ENCODE results near the gene DISC1. TPM values are rescaled to one million over a fixed set of nuclear protein-coding genes. Genes with fewer than 3 reads are reported as not detected.
"Not testable (repeated sequence)": the region's sequence is repeated elsewhere in the genome, so short reads cannot be mapped to it uniquely, and the experiment has no call there.

The DISC1 gene
- total RNA-seq, 1 donor from 2014 or later, result 3.0 TPM

DNA sequence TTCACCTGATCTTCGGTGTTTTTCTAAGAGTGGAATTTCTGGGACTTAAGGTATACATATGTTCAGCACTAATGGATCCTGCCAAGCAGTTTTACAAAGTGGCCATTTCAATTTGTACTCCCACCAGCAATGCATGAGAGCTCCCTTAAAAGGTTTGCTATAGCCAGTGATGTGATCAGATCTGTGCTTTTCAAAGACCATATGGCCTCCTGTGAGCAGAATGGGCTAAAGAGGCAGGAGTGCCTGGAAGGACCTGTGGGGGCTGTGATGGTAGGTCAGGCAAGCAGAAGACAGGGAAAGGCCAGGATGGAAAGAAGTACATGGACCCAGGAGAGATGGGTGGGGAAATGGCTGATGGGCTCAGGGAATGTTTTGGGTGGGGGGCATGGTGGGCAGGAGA, 252.7 kb downstream of the DISC1 start:
- no peak for DNase-seq (ENCODE audit: low read depth in 2 of 2)

DNA sequence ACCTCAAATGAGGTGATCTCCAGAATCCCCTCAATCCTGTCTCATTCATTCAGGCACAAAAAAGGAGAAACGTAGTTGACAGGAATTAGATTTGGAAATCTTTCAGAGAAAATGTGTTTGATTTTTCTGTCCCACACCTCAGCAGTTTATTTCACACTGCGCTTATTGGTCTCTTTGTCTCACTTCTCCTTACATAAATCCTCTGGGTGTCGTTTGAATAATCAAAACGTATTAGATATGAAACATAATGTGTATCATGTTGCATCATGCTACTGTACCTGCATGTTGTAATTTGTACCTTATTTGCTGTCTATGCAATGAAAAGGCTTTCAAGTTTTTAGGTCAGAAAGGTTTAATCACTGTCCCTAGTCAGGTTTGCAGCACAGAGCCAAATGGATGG, 255.7 kb downstream of the DISC1 start:
- DNase-seq (ENCODE audit: low read depth in 2 of 2), result no peak

DNA sequence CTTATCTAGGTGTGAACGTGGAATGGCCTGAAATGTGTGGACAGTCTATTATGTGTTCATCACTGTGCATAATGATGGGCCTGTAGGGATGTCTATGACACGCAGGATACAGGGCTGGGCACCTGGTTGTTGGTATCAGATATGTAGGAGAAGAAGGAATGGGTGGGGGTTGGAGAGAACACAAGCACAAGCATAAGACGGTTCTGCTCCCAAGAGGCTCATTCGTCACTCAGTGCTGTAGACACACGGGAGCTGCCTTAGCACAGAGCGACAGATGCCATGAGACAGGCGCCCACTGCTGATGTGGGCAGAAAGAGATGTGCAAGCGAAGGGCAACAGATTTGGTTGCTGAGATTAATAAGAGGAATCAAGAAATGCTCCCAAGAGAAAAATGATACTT, 256.2 kb downstream of the DISC1 start:
- DNase-seq (ENCODE audit: low read depth in 2 of 2), result no peak

DNA sequence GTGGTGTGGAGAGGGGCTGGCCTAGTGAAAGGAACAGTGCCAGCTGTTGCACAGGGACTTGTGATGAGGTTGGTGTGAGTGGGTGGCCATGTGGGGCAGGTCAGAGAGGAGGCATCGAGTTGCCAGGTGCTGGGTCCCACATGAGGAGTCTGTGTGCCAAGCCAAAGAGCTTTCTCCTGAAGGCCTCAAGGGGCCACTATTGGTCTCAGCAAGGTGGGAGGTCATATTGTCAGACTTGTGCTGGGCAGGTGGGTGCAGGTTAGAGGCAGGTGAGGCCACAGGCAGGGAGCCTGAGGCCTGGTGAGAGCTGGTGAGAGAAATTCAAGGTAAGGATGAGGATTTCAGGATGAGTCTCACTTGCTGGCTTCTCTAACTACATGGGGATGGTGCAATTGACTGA, 256.8 kb downstream of the DISC1 start:
- no peak for DNase-seq (ENCODE audit: low read depth in 2 of 2)

DNA sequence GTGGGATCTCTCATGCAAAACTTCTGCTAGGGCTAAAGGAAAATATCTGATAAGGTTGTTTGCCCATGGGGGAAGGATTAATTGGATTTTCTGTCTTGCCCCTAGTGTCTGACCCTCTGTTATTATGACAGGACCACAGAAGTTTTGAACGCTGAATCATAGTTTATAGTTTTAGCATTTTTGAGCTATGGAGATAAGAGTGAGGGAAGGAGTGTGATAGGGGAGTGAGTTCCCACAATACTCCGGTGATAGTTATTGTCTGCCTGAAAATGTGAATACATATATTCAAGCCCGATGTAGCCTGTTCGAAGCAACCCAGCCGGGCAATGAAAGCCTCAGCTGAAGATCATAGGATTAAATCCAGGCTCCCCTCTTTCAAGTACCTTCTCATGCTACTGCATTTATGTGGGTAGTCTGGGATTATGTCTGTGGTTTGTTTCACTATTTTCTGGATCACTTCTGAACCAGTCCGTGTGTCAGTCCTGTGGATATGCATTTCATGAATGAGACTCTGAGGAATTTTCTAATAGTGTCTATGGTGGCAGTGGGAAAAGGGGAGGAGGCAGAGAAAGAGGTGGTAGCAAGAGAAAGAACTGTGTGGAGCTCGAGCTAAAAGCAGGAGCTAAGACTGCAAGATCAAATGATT, 258.7 kb downstream of the DISC1 start:
- peak in 1 of 2 donors; percentile 40 for DNase-seq (ENCODE audit: low read depth in 2 of 2)

DNA sequence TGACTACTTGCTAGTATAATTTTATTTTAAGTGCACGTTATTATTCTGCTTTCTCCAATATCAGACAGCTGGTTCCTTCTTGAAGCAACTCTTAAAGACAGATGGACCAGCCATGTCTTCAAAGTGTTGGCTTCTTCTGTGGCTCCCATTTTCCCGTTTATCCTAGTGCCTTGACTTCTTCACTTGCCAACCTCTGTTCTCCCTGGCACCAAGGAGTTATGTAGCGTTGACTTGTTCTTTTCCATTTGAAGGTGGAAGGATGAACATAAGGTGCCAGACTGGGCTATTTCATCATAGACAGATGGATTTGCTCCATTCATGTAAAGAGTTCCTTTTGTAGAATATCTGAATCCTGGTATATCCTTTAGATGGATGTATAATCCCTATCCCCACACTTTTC, 260.6 kb downstream of the DISC1 start:
- no peak for DNase-seq (ENCODE audit: low read depth in 2 of 2)

DNA sequence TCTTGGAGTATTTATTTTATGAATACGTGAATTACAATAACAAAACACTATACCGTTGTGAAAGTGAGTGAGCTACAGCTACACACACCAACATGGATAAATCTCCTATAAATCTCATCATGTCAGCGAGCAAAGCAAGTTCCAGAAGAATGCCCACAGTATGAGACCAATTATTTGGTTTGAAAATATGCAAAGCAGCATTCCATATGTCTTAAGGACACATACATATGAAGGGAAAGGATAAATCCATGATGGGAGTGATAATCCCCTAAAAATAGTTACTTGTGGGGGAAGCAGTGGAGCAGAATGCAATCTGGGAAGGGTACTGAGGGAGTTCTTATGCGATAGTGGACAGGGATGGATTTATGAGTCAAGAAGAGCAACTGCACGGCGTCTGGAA, 261.3 kb downstream of the DISC1 start:
- no peak for DNase-seq (ENCODE audit: low read depth in 2 of 2)

DNA sequence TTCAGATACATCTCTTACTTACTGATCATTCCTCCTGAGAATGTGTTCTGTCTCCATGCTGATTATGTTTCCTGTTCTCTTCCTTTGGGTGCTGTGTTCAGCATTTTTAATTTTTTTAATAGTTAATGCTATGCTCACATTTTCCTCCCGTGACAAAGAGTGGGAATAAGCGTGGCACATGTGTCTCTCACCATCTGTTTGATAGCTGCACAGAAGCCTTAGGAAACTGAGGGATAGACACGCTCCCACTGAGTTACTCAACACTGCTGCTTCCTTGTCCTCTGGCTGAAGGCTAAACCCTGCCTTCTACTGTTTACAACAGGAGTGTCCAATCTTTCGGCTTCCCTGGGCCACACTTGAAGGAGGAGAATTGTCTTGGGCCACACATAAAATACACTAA, 264.2 kb downstream of the DISC1 start:
- DNase-seq (ENCODE audit: low read depth in 2 of 2), result no peak

DNA sequence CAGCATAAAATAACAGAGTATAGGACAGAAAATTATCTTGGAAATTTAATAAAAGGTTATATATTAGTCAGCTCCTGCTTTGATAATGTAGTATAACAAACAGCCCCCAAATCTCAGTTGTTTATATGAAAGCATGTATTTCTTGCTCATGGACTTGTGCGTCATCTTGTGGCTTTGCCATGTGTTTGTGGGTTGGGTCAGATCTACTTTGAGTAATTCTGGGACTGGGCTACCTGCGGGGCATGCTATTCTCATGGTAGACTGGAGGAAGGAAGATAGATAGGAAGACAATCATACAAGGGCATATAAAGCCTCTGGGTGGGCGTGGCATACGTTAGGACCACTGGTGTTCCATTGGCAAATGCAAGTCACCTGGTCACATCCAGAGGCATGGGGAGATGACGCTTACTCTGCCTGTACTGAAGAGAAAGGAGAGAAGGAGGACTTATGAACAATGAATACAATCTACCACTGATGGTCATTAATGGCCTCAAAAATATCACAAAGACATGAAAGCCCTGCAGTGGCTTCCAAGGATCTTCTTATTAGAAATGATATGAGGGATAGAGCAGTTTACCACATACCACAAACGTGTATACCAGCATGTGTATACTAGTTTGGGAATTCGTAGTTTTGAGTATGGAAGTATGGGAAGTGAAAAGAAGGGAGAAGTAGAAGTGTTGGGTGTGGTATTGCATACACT, 267.0 kb downstream of the DISC1 start:
- no peak for DNase-seq (ENCODE audit: low read depth in 2 of 2)

DNA sequence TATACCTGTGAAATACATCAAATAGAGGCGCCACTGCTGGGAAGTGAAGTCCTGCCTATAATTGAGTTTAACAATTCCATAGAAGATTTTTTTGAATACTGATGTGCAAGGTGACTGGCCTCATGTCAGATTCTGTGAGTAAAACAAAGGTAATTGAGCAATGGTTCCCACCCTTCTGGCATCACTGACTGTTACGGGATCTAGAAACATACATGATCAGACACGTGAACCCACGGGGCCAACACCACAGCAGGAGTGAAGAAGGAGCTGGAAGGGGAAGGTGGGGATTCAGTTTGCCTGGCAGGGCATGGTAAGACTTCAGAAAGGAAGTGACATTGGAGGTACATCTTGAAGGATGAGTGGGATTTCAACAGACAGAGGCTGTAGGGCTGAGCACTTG, 270.2 kb downstream of the DISC1 start:
- no peak for DNase-seq (ENCODE audit: low read depth in 2 of 2)

DNA sequence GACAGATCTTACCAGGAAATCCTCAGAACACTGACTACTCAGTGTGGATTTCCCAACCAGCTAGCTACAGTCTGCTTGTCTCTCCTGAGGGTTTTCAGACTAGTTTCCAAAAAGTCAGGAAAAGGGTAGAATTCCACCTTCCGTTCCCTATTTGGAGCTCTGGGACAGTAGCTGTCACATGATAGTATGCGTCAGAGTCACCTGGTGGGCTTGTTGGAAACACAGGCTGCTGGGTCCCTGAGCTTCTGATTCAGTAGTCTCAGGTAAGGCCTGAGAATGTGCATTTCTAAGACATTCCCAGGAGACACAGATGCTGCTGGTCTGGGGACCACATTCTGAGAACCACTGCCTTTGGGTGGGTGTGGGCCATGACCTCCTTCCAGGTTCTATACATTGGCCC, 272.5 kb downstream of the DISC1 start:
- no peak for DNase-seq (ENCODE audit: low read depth in 2 of 2)

DNA sequence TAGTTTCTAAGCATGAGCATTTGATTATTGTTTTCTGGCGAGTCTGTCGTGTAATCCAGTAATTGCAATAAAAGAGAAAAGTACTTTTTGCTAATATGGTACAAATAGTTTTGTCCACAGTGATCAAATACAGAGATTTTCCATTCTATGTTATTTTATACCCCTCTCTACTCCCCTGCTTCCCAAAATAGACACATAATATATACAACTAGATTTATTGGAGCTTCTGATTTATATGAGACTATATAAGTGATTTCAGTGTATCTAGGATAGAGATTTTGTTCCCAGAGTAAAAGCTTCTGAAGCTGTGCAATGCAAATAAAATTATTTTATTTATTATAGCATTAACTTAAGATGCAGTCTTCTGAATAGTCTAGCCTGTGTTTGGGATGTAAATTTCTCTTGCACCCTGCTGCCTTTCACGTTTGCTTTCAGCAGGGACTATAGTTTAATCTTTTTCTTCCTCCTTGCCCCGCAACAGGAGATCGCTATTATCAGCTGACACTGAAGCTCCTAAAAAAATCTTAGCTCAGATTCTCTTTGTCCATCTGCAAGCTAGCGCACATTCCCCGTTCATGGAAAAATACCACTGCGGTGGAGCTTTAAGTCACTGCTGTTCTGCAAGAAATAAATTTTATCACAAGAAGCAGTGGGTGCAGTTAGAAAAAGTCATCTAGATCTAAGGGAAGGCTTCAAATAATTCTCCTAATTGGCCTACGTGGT, 273.3 kb downstream of the DISC1 start:
- DNase-seq (ENCODE audit: low read depth in 2 of 2), result no peak

DNA sequence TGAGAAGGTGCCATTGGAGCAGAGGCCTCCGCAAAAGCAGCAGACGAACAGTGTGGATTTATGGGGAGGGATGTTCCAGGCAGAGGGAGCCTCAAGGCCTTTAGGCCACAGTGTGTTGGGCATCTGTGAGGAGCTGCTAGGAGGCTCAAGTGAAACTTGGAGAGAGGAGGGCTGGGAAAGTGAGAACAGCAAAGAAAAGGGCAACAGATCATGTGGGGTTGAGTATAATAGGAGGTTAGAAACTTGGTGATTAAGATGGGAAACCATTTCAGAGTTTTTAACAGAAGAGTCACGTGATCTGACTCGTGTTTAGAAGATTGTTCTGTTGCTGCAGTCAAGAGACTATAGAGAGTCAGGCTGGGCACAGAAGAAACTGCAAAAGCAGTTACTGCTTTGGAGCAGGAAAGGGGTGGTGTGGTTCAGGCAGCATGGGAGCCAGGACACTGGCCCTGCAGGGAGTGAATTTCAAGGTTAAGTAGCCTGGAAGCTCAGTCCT, 277.0 kb downstream of the DISC1 start:
- DNase-seq (ENCODE audit: low read depth in 2 of 2), result no peak

DNA sequence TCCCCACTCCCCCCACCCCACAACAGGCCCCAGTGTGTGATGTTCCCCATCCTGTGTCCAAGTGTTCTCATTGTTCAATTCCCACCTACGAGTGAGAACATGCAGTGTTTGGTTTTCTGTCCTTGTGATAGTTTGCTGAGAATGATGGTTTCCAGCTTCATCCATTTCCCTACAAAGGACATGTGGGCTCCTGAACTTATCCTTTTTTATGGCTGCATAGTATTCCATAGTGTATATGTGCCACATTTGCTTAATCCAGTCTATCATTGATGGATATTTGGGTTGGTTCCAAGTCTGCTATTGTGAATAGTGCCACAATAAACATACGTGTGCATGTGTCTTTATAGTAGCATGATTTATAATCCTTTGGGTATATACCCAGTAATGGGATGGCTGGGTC, 280.7 kb downstream of the DISC1 start:
- not testable (repeated sequence) for DNase-seq (ENCODE audit: low read depth in 2 of 2)

DNA sequence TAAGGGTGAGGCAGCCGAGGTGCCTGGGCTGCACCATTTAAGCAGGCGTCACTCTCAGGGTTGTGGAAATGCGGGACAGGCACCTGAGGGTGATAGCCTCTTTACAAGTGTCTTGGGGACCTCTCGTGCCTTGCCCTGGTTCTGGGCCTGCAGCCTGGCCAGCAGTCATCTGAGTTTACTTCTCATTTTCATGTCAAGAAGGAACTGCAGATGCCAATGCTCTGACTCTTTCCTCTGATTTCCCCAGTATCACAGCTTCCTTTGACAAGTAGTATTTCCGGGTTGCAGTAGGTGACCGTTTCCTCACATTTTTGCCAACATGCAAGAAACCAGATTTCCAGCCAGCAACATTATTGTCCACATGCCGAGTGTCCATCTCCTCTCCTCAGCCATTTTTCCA, 286.9 kb downstream of the DISC1 start:
- peak in 1 of 2 donors; percentile 64 for DNase-seq (ENCODE audit: low read depth in 2 of 2)

DNA sequence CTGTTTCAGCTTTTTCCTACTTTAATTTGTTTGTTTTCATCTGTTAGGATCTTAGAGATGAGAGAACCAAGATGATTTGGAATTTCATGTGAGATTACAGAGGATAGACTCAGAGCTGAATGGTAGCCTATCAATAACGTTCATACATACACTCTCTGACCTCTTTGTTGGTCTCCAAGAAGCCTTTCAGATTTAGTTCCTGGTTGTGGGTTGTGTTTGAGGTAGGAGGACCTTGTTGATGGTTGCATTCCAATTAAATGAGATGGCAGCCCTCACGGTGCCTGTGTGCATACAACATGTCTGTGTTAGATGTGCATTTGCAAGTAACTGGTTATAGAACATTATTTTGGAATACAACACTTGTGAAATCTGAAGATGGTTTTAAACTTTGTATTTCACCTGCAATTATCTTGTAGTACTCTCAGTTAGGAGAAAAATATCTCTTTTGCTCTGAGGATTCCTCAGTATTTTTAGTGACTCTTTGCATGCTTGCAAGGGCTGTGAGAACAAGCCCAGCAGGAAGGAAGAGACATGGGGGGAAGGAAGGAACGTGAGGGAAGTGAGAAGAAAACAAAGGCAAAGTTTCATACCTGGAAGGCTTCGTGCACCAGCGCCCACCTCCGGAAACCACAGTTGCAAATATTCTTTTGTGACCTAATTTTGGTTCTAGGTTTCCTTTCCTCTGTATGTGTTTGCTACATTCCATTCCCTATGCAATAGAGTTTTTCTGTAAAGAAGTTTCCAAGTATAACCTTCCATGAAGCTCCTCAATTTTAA, 291.8 kb downstream of the DISC1 start:
- DNase-seq (ENCODE audit: low read depth in 2 of 2), result peak in 1 of 2 donors; percentile 42

DNA sequence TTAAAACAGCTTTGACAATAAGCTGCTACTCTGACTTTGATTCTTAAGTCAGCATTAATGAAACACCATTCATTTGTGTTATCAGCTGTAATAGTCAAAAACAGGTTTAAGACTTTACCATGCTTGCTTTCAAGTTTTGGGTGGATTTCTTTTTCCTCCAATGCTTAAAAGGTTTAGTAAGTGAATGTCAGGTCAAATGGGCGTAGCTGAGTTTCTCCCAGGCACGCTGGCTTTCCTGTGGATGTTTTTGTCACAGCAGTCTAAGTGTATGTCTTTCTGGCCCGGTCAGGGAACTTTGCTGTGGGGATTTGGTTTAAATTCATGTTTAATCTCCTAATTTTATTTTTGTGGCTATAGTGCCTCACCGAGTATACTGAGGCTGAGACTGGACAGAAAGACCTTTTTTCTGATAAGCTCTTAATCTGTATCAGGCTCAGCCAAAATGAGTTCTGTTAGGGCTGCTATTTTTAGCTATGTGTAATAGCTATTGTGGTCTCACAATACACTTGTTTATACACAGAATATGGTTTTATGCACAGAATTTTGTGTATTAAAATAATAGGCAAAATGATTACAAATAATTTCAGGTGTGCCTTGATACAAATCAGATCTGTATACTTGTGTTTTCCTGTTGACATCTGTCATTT, 292.8 kb downstream of the DISC1 start:
- DNase-seq (ENCODE audit: low read depth in 2 of 2), result peak in 1 of 2 donors; percentile 50

DNA sequence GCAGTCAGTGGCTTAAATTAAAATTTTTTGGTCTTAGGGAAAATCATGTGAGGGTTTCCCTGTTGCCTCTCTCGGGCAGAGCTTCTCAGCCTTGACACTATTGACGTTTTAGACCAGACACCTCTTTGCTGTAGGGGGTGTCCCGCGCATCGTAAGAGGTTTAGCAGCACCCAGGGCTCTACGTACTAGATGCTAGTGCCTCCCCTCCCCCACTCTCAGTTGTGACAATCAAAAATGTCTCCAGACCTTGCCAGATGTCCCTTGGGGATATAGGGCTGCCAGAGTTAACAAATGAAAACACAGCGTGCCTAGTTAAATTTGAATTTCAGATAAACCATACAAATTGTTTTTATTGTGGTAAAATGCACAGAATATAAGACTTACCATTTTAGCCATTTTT, 293.3 kb downstream of the DISC1 start:
- DNase-seq (ENCODE audit: low read depth in 2 of 2), result no peak

DNA sequence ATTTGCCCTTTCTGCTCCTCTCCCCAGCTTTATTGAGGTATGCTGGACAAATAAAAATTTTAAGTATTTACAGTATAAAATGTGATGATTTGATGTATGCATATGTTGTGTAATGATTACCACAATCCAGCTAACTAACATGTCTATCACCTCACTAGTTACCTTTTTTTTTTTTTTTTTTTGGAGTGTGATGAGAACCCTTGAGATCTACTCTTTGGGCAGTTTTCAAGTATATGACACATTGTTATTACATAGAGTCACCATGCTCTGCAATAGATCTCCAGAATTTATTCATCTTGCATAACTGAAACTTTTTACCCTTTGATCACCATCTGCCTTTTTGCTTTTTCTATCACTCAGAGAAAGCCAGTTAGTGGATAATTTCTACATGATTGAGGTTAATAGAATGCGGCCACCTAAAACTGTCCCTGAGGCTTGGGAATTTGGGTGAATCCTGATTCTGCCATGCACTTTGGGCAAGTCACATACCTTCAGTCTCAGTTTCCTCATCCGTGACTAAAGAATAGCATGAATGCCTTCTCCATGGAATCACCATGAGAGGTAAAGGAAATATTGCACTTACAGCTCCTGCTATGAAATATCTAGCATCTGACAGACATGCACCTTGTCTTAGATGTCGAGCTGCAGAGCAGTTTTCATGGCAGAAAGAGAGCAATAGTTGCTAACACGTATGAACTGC, 295.2 kb downstream of the DISC1 start:
- no peak for DNase-seq (ENCODE audit: low read depth in 2 of 2)

DNA sequence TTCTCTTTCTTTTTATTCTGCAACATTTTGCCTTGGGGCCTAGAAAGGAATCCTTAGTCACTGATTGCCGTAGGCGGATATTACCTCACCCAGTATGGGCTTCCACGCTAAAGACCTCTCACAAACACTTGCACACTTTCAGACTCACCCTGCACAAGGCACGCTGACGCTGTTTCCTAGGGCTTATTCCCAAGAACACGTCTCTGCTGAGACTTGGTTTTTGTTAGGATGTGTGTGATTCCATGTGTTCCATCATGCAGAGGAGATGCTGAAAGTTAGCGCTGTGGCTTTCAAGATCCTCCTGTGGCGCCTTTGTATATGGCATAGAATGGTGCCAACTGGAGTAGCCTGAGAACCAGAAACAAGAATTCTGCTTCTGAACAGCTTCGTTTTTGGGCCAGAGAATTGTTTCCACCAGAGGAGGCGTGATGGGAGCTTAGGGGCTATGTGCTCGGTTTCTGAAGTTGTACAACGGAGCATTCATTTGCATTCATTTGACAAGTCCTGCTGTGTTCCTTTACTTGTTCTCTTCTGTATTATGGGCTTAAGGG, 297.0 kb downstream of the DISC1 start:
- DNase-seq (ENCODE audit: low read depth in 2 of 2), result no peak

All from lung microvascular endothelial cell (primary cell).